ENCODE data around the gene UBR3. TPM values are rescaled to one million over a fixed set of nuclear protein-coding genes. Genes with fewer than 3 reads are reported as not detected.

Gene UBR3
- total and polyA plus RNA-seq, 2 of the 4 experiments (the other 2 are of a cell fraction) = 10.0 to 33.9 TPM

- DNase-seq (peak; percentile 19), ATAC-seq (ENCODE audit: low read depth) (no peak)
- Histone ChIP-seq H3K27me3 (ENCODE audit: control insufficient read depth, insufficient read depth, low read length) (no peaks in the 10 kb centered on the region), H2BK120ac (ENCODE audit: low read depth, low read length) (no peak overlapping the region), H4K5ac (ENCODE audit: low read depth, low read length) (no peak overlapping the region), H4K8ac (ENCODE audit: low read depth in 2 of 2, low read length in 2 of 2) (no peak overlapping the region), H2BK5ac (ENCODE audit: low read depth, low read length, poor library complexity, severe bottlenecking) (no peak overlapping the region), H3K9me1 (ENCODE audit: insufficient read depth, low read length) (no peaks in the 10 kb centered on the region), H4K20me1 (ENCODE audit: insufficient read depth, low read length) (no peaks in the 10 kb centered on the region), H3K79me1 (ENCODE audit: low read depth in 1 of 2, low read length in 2 of 2) (no peaks in the 10 kb centered on the region; a peak in 1 of 4 replicates), H2BK20ac (ENCODE audit: low read depth, low read length) (no peak overlapping the region), H3K14ac (replicated peaks; ENCODE audit: low read depth, low read length) (no peak overlapping the region), H3K56ac (ENCODE audit: extremely low read depth, insufficient read depth, low read length) (no peak overlapping the region), H3K9ac (ENCODE audit: low read depth, low read length) (no peak overlapping the region), H3K4me1 (ENCODE audit: control insufficient read depth, insufficient read depth, low read length) (no peaks in the 10 kb centered on the region), H3K9me3 (ENCODE audit: control insufficient read depth, insufficient read depth, low read length) (no peaks in the 10 kb centered on the region), H2AK5ac (ENCODE audit: low read depth, low read length) (no peak overlapping the region), H4K91ac (ENCODE audit: insufficient read depth, low read depth, low read length) (no peak overlapping the region), H3K23ac (ENCODE audit: low read depth, low read length) (no peak overlapping the region), H2AK9ac (replicated peaks; ENCODE audit: low read depth, low read length, poor library complexity) (no peak overlapping the region), H3K27ac (ENCODE audit: insufficient read depth, low read length) (no peak overlapping the region), H3K18ac (ENCODE audit: low read depth, low read length) (no peak overlapping the region), H3K4ac (ENCODE audit: low read depth, low read length) (no peak overlapping the region), H3K36me3 (ENCODE audit: control insufficient read depth, insufficient read depth, low read length) (peaks cover 2% of the 10 kb centered on the region; the same call in 1 of the 2 replicates), H3K4me3 (ENCODE audit: insufficient read depth, low read depth, low read length) (no peak overlapping the region), H2AFZ (replicated peaks; ENCODE audit: low read length, poor library complexity) (no peak overlapping the region), H3K4me2 (ENCODE audit: low read depth, low read length) (no peak overlapping the region), H2BK15ac (ENCODE audit: low read depth, low read length) (no peak overlapping the region)
- TF ChIP-seq BHLHE40 (IDR thresholded peaks at IDR 0.05; ENCODE audit: low read depth, low read length) (no peak), MAFK (IDR thresholded peaks at IDR 0.05; ENCODE audit: low read depth, low read length) (no peak), CHD1 (IDR thresholded peaks at IDR 0.05; ENCODE audit: low read depth, low read length) (no peak), RFX5 (IDR thresholded peaks at IDR 0.05; ENCODE audit: low read depth, low read length) (no peak), POLR2A (IDR thresholded peaks at IDR 0.05; ENCODE audit: low read depth, low read length) (no peak)
- in situ Hi-C loops (cut with MboI; ENCODE audit: low sequenced_read_pairs) = no loop called here
- no TSS peak for BruUV-seq (replicated peaks)
- intact Hi-C loops (cut with micrococcal nuclease) = no loop called here
- POLR2A ChIA-PET (ENCODE audit: unreplicated experiment) = no interaction called here
- CTCF ChIA-PET = no interaction called here
- dilution Hi-C loops (cut with HindIII; ENCODE audit: low sequenced_read_pairs, unreplicated experiment) = no loop called here
- 100% methylated on average over 1 of the region's 4 CpGs; no CpG with 5 or more reads in 1 of the 2 experiments for WGBS, 2 experiments (ENCODE audit: extremely low coverage in 2 of 2, insufficient read length in 1 of 2)
These were observed 190.7 kb downstream of the UBR3 start for GRCh38 chr2:170017860-170018532.
